A549 (cell line): ENCODE data around the gene PROSER3.

Experiments
- CTCF ChIP-seq: fragments of >200 bp; sonication (Bioruptor Twin); formaldehyde crosslinking; IDR thresholded peaks from 3 replicates; pipeline ENCODE4 v1.5.1; 2016
- ELK1 ChIP-seq: fragments of 150-350 bp; IDR thresholded peaks from 2 replicates; pipeline ENCODE4 v1.6.1; 2014; ENCODE audit warnings: low read depth, mild to moderate bottlenecking, low read length
- EP300 ChIP-seq, 2 experiments: fragments of >200 bp; sonication (Bioruptor Twin); formaldehyde crosslinking; IDR thresholded peaks; 2 replicates in 1 of 2; 3 replicates in 1 of 2; pipeline ENCODE4 v1.6.1; 2016 to 2017
- HDAC2 ChIP-seq: fragments of 200-600 bp; sonication (generic); IDR thresholded peaks from 2 replicates; pipeline ENCODE4 v1.6.1; 2016
- POLR2A ChIP-seq: IDR thresholded peaks from 2 replicates; pipeline ENCODE4 v1.6.1; 2012; ENCODE audit warnings: mild to moderate bottlenecking, low read length
- RAD21 ChIP-seq, 2 experiments: fragments of >200 bp in 1 of 2; sonication (Bioruptor Twin) in 1 of 2; formaldehyde crosslinking in 1 of 2; IDR thresholded peaks in 1 of 2; conservative IDR thresholded peaks in 1 of 2; 2 replicates in 1 of 2; 3 replicates in 1 of 2; pipeline ENCODE4 v1.6.1; 2012 to 2018; ENCODE audit warnings: inconsistent platforms in 1 of 2
- REST ChIP-seq: fragments of 200-600 bp; sonication (generic); IDR thresholded peaks from 2 replicates; pipeline ENCODE4 v1.6.1; 2016; ENCODE audit warnings: antibody characterized with exemption, mild to moderate bottlenecking, moderate library complexity
- SMC3 ChIP-seq: fragments of >200 bp; sonication (Bioruptor Twin); formaldehyde crosslinking; IDR thresholded peaks from 3 replicates; pipeline ENCODE4 v1.6.1; 2018; ENCODE audit warnings: inconsistent platforms
- ZFP36 ChIP-seq: fragments of 450-650 bp; IDR thresholded peaks from 2 replicates; pipeline ENCODE4 v1.6.1; 2014; ENCODE audit warnings: borderline replicate concordance; ENCODE audit not compliant: partially characterized antibody

GRCh38 chr19:35816846-35817245 is 58.9 kb downstream of the PROSER3 start:
- TF ChIP-seq CTCF (no peak), RAD21 (conservative IDR thresholded peaks at IDR 0.05 in 1 of 2, IDR thresholded peaks at IDR 0.05 in 1 of 2) (no peak), REST (no peak), POLR2A (no peak), EP300 (IDR thresholded peaks at IDR 0.05) (no peak), ZFP36 (no peak), HDAC2 (no peak), SMC3 (no peak), ELK1 (no peak)
